ENCODE data around the gene PTPN14.

PTPN14 gene

DNA sequence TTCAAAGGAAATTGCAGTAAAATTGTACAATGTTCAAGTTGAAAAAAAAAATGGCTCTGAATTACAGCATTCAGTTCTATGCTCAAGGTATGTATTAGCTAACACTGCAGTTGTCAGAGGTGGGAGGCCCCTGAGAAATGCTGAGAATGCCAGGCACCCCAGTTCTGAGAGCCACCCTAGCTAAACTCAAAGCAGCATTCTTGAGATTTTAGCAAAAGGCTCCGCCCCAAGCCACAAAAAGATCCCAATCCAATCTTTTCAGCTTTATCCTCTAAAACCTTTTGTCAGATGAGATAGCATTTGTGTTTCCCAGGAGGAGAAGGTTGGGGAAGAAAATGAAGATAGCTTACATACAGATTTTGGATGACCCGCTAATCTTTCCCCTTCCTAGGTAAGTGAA, 201.6 kb downstream of the PTPN14 start:
- Histone ChIP-seq H3K36me3 (ENCODE audit: insufficient read depth, low read length) (peaks cover 5% of the 10 kb centered on the region; the same call in 1 of the 2 replicates), H3F3A (ENCODE audit: low read depth) (no peaks in the 10 kb centered on the region), H3K4me1 (ENCODE audit: insufficient read depth, low read length, poor library complexity, severe bottlenecking) (no peaks in the 10 kb centered on the region), H2AFZ (ENCODE audit: low read length) (no peak overlapping the region), H3K79me2 (ENCODE audit: insufficient read depth, low read length) (no peaks in the 10 kb centered on the region), H4K20me1 (ENCODE audit: insufficient read depth, low read length, poor library complexity, severe bottlenecking) (no peaks in the 10 kb centered on the region), H3K9me2 (replicated peaks; ENCODE audit: low read depth, low read length) (no peaks in the 10 kb centered on the region), H3K9ac (ENCODE audit: low read depth, low read length, poor library complexity, severe bottlenecking) (no peak overlapping the region), H3K27me3 (ENCODE audit: insufficient read depth, low read length, poor library complexity, severe bottlenecking) (no peaks in the 10 kb centered on the region), H3K9me3 (ENCODE audit: insufficient read depth, low read depth, low read length) (peaks cover 3% of the 10 kb centered on the region; the same call in 1 of the 2 replicates), H3K4me3 (ENCODE audit: low read length, poor library complexity, severe bottlenecking) (no peak overlapping the region), H3K4me2 (ENCODE audit: low read depth, low read length, poor library complexity, severe bottlenecking) (no peak overlapping the region)
- TF ChIP-seq EZH2phosphoT487 (IDR thresholded peaks at IDR 0.05; ENCODE audit: borderline replicate concordance), result no peak

DNA sequence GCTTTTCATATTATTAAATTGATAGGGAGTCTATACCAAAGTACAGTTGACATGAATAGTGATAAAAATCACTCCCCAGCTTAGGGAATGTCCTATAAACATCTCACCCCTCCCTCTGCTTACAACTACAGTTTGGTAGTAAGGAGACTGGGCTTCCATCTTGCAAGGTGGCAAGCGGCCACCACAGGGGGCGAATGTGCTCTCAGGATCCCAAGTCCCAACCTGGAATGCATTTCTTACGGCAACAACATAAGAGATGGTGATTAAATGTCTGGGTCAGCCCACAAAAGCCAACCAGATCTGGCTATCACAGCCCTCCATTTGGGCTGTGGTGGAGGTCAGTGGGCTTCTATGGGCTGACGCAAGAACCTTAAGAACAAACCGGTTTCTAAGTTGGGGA, 202.4 kb downstream of the PTPN14 start:
- H3K36me3 ChIP-seq (ENCODE audit: insufficient read depth, low read length), result peaks cover 12% of the 10 kb centered on the region
- H3K9ac ChIP-seq (ENCODE audit: low read depth, low read length, poor library complexity, severe bottlenecking), result no peak overlapping the region
- no peak overlapping the region for H3K4me2 ChIP-seq (ENCODE audit: low read depth, low read length, poor library complexity, severe bottlenecking)
- H2AFZ ChIP-seq (ENCODE audit: low read length), result no peak overlapping the region
- H3F3A ChIP-seq (ENCODE audit: low read depth), result no peaks in the 10 kb centered on the region
- no peaks in the 10 kb centered on the region for H3K27me3 ChIP-seq (ENCODE audit: insufficient read depth, low read length, poor library complexity, severe bottlenecking)
- H3K79me2 ChIP-seq (ENCODE audit: insufficient read depth, low read length), result no peaks in the 10 kb centered on the region
- TF ChIP-seq, protein P1, sequence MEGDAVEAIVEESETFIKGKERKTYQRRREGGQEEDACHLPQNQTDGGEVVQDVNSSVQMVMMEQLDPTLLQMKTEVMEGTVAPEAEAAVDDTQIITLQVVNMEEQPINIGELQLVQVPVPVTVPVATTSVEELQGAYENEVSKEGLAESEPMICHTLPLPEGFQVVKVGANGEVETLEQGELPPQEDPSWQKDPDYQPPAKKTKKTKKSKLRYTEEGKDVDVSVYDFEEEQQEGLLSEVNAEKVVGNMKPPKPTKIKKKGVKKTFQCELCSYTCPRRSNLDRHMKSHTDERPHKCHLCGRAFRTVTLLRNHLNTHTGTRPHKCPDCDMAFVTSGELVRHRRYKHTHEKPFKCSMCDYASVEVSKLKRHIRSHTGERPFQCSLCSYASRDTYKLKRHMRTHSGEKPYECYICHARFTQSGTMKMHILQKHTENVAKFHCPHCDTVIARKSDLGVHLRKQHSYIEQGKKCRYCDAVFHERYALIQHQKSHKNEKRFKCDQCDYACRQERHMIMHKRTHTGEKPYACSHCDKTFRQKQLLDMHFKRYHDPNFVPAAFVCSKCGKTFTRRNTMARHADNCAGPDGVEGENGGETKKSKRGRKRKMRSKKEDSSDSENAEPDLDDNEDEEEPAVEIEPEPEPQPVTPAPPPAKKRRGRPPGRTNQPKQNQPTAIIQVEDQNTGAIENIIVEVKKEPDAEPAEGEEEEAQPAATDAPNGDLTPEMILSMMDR (conservative IDR thresholded peaks at IDR 0.05; ENCODE audit: low read length), result no peak
- no peak for TF ChIP-seq EZH2phosphoT487 (IDR thresholded peaks at IDR 0.05; ENCODE audit: borderline replicate concordance)
- H3K9me3 ChIP-seq (ENCODE audit: insufficient read depth, low read depth, low read length), result peaks cover 11% of the 10 kb centered on the region; the same call in 1 of the 2 replicates
- no peaks in the 10 kb centered on the region for H4K20me1 ChIP-seq (ENCODE audit: insufficient read depth, low read length, poor library complexity, severe bottlenecking)
- no peaks in the 10 kb centered on the region for H3K4me1 ChIP-seq (ENCODE audit: insufficient read depth, low read length, poor library complexity, severe bottlenecking)
- H3K4me3 ChIP-seq (ENCODE audit: low read length, poor library complexity, severe bottlenecking), result no peak overlapping the region
- no peaks in the 10 kb centered on the region for H3K9me2 ChIP-seq (replicated peaks; ENCODE audit: low read depth, low read length)

DNA sequence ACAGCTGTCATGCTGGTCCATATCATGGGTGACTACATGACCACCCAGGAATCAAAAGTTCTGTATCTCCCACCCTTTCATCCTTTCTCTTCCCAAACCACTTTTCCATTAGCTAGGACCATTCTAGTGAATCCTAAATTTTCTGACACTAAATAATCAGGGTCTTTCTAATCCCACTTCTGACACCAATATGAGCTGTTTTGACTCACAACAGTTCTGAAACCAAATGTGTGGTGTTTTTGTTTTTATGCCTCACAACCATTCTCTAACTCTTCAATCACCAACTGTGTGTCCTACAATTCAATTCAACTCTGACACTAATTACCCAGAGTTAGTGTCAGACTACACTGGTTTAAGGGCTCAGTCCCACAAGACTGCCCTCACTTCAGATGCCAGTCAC, 206.5 kb downstream of the PTPN14 start:
- H3K9me3 ChIP-seq (ENCODE audit: insufficient read depth, low read depth, low read length), result peaks cover 11% of the 10 kb centered on the region; the same call in 1 of the 2 replicates

More for the DNA sequence above, 206.5 kb downstream of the PTPN14 start:
- H3K4me2 ChIP-seq (ENCODE audit: low read depth, low read length, poor library complexity, severe bottlenecking), result no peak overlapping the region
- no peaks in the 10 kb centered on the region for H4K20me1 ChIP-seq (ENCODE audit: insufficient read depth, low read length, poor library complexity, severe bottlenecking)
- TF ChIP-seq EZH2phosphoT487 (IDR thresholded peaks at IDR 0.05; ENCODE audit: borderline replicate concordance), result no peak
- TF ChIP-seq, protein P1 (conservative IDR thresholded peaks at IDR 0.05; ENCODE audit: low read length), result no peak
- H3K4me1 ChIP-seq (ENCODE audit: insufficient read depth, low read length, poor library complexity, severe bottlenecking), result no peaks in the 10 kb centered on the region
- no peaks in the 10 kb centered on the region for H3K9me2 ChIP-seq (replicated peaks; ENCODE audit: low read depth, low read length)
- no peak overlapping the region for H2AFZ ChIP-seq (ENCODE audit: low read length)
- H3K79me2 ChIP-seq (ENCODE audit: insufficient read depth, low read length), result no peaks in the 10 kb centered on the region
- no peaks in the 10 kb centered on the region for H3K27me3 ChIP-seq (ENCODE audit: insufficient read depth, low read length, poor library complexity, severe bottlenecking)
- no peak overlapping the region for H3K9ac ChIP-seq (ENCODE audit: low read depth, low read length, poor library complexity, severe bottlenecking)
- no peak overlapping the region for H3K4me3 ChIP-seq (ENCODE audit: low read length, poor library complexity, severe bottlenecking)
- no peaks in the 10 kb centered on the region for H3F3A ChIP-seq (ENCODE audit: low read depth)
- H3K36me3 ChIP-seq (ENCODE audit: insufficient read depth, low read length), result peaks cover 17% of the 10 kb centered on the region
